ENCODE measurements around the gene ARHGAP12.
"Not testable (repeated sequence)": the region's sequence is repeated elsewhere in the genome, so short reads cannot be mapped to it uniquely, and the experiment has no call there.

Gene ARHGAP12

DNA sequence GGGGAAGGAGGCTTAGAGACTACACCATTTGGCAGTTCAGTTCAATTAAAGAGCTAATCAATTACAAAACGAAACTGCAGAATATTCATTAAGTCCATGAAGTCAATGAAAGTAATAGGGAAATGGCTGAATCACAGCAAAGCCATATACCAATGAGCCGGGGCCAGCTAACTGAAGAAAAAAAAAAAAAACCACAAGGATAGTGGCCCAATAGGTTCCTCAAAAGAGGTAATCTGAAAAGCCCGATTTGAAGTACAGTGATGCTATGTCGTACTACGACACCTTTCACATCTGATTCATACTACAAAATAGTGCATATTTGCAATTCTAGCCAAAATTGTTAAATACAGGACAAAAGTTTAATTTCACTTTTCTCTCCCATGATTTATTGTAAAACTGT is 2.5 kb downstream of the ARHGAP12 start:
- DNase-seq (ENCODE audit: low spot score), result no peak

GRCh38 chr10:31924833-31925232 is 3.8 kb downstream of the ARHGAP12 start:
- no peak for DNase-seq (ENCODE audit: low spot score)

DNA sequence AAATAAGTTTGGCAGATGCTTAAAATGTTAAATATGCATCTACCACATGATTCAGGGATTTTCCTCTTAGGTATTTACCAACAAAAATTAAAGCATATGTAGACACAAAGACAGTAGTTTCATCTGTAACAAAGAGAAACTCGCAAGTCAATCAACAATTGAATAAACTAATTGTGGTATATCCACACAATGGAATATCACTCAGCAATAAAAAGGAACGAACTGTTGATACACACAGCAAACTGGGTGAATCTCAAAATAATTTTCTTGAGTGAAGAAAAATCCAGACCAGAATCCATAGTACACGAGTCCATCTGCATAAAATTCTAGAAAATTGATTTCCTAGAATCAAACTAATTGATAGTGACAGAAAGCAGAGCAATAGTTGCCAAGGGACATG is 5.2 kb downstream of the ARHGAP12 start:
- no peak for DNase-seq (ENCODE audit: low spot score)

- DNase-seq (ENCODE audit: low spot score), result no peak
Measured at GRCh38 chr10:31921031-31921430, 7.6 kb downstream of the ARHGAP12 start.

GRCh38 chr10:31920538-31920937 is 8.1 kb downstream of the ARHGAP12 start:
- no peak for DNase-seq (ENCODE audit: low spot score)

DNA sequence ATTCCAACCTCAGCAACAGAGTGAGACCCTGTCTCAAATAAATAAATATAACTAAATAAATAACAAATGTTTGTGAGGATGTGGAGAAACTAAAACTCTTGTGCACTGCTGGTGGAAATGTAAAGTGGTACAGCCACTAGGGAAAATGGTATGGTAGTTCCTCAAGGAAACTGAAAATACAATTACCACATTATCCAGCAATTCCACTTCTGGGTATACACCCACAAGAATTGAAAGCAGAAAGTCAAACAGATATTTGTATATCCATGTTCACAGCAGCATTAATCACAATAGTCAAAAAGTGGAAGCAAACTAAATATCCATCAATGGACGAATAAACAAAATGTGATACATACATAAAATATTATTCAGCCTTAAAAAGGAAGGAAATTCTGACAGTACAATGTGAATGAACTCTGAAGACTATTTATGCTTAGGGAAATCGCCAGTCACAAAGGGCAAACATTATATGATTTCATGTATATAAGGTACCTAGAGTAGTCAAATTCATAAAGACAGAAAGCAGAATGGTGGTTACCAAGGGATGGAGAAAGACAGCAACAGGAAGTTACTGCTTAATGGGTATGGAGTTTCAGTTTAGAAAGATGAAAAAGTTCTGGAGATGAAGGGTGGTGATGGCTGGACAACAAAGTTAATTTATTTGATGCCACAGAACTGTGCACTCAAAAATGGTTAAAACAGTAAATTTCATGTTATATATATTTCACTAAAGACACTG is 9.8 kb downstream of the ARHGAP12 start:
- no peak for DNase-seq (ENCODE audit: low spot score)

DNA sequence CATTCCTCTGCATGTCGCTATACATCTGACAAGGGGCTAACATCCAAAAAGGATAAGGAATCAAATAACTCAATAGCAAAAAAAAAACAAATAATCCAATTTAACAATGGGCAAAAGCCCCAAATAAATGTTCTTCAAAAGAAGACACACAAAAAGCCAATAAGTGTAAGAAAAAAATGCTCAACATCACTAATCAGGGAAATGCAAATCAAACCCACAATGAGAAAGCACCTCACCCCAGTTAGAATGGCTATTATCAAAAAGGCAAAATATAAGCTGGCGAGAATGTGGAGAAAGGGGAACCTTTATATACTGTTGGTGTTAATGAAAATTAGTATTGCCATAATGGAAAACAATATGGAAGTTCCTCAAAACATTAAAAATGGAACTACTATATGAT is 14.3 kb downstream of the ARHGAP12 start:
- DNase-seq (ENCODE audit: low spot score), result no peak

DNA sequence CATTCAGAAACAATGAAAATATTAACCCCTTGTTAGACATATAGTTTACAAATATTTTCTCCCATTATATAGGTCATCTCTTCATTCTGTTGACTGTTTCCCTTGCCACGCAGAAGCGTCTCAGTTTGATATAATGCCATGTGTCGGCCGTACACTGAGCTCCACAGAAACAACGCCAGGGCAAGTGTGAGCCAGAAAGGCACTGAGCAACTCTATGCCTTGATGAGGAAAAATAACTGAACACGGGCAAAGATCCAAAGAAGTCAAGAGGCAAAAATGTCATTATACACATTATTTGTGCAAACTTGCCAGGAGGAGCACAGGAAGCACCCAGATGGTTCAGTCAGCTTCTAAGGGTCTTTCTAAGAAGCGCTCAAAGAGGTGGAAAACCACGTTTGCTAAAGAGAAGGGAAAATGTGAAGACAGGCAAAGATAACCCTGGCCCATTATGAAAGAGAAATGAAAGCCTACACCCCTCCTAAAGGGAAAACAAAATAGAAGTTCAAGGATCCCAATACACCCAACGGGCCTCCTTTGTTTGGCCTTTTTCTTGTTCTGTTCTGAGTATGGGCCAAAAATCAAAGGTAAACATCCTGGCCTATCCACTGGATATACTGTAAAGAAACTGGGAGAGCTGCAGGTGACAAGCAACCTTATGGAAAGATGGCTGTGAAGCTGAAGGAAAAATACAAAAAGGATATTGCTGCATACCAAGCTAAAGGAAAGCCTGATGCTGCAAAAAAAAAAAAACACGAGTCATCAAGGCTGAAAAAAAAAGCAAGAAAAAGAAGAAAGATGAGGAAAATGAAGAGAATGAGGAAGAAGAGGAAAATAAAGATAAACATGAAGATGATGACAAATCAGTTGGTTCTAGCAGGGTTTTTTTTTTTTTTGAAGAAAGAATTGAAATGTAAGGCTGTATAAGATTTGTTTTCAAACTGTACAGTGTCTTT is 15.5 kb downstream of the ARHGAP12 start:
- no peak for DNase-seq (ENCODE audit: low spot score)

- DNase-seq (ENCODE audit: low spot score), result no peak
Measured at GRCh38 chr10:31912289-31912688, 16.3 kb downstream of the ARHGAP12 start.

GRCh38 chr10:31910016-31910415 is 18.6 kb downstream of the ARHGAP12 start:
- no peak for DNase-seq (ENCODE audit: low spot score)

- DNase-seq (ENCODE audit: low spot score), result no peak
Measured at GRCh38 chr10:31908157-31908556, 20.5 kb downstream of the ARHGAP12 start.

- no peak for DNase-seq (ENCODE audit: low spot score)
Measured at GRCh38 chr10:31906039-31906438, 22.6 kb downstream of the ARHGAP12 start.

DNA sequence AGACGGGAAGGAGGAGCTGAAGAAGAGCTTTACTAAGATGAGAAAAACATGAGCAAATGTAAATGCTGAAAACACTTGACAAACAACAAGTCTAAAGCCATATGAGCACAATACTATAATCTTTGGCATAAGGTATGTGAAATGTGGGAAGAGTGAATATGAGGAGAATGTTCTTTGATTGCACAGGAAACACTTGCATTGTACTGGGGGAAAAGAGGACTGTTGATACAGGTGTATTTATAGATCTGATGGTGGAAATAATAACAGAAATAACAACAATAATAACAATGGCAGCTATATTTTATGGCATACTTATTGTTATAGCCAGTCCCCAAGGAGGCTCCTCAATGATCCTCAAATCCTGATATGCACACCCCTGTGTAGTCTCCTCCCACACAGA is 23.0 kb downstream of the ARHGAP12 start:
- DNase-seq (ENCODE audit: low spot score), result no peak

DNA sequence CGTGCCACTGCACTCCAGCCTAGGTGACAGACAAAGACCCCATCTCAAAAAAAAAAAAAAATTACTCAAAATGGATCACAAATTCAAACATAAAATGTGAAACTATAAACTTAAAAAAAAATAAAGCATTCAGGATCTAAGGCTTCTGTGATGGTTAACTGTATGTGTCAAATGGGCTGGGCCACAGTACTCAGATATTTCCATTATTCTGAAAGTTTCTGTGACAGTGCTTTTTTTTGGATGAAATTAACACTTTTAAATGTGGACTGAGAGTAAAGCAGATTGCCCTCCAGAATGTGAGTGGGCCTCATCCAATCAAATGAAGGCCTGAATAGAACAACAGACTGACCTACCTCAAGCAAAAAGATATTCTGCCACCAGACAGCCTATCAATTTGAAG is 26.0 kb downstream of the ARHGAP12 start:
- no peak for DNase-seq (ENCODE audit: low spot score)

- DNase-seq (ENCODE audit: low spot score), result no peak
Measured at GRCh38 chr10:31897506-31897905, 31.1 kb downstream of the ARHGAP12 start.

DNA sequence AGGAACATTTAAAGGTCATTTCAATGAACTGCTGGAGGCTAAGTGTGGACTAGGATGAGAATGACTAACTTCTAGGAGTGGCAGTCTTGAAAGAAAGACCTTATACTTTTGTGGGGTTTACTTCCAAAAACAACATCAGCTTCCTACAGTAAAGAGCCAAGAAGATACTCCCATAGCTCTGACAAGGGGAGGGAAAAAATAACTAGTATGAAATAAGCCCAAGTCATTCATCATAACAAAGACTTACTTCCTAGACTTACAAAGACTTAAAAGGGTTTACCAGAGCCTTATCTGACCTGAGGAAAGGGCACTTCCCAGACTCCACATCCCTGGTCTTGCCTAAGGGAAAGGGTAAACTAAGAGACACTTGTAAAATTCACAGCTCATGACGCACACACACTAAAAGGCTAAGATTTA is 31.7 kb downstream of the ARHGAP12 start:
- no peak for DNase-seq (ENCODE audit: low spot score)

- DNase-seq (ENCODE audit: low spot score), result not testable (repeated sequence)
Measured at GRCh38 chr10:31895722-31896121, 32.9 kb downstream of the ARHGAP12 start.

- DNase-seq (ENCODE audit: low spot score), result no peak
Measured at GRCh38 chr10:31888442-31888841, 40.2 kb downstream of the ARHGAP12 start.

GRCh38 chr10:31887850-31888249 is 40.8 kb downstream of the ARHGAP12 start:
- DNase-seq (ENCODE audit: low spot score), result no peak

GRCh38 chr10:31886885-31887284 is 41.7 kb downstream of the ARHGAP12 start:
- no peak for DNase-seq (ENCODE audit: low spot score)

- DNase-seq (ENCODE audit: low spot score), result no peak
Measured at GRCh38 chr10:31885971-31886370, 42.7 kb downstream of the ARHGAP12 start.

- no peak for DNase-seq (ENCODE audit: low spot score)
Measured at GRCh38 chr10:31884386-31884785, 44.2 kb downstream of the ARHGAP12 start.

DNA sequence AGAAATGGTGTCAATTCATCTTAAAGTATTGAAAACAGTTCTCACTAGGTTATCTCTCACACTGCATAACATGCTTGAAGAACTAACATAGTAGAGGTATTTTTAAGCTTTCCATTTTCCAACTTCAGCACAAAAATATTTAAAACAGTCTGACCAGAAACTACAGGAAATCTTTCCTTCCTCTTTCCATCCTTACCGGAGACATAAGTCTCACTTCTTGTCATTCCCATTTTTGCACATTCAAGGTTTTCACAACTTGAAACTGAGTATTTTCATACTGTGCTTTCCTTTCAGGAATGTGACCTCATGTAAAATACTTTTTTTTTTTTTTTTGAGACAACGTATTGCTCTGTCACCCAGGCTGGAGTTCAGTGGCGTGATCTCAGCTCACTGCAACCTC is 45.2 kb downstream of the ARHGAP12 start:
- no peak for DNase-seq (ENCODE audit: low spot score)

Data from putamen (tissue), 1 donor.